ENCODE results near the gene TCEA3. TPM values are rescaled to one million over a fixed set of nuclear protein-coding genes. Genes with fewer than 3 reads are reported as not detected.

Gene TCEA3
- total RNA-seq, 4 donors from 2014 or later, result 128 to 242 (median 179) TPM

DNA sequence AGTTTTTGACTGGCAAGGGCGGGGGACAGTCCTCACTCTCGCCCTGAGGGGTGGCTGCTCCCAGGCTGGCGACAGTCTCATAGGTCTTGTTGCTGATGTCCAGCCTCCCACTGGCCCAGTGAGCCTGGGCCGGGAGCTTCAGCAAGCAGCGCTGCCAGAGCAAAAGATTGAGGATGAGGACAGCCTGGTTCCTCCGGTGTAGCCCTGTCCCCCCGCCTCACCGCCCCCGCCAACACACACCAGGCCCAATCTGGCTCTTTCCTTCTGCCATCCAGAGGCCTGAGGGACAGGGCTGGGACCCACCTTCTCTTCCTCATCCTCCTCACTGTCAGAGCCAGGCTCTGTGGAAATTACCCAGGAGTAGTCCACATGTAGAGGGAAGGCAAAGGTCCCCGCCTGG lies 8.6 kb upstream of the TCEA3 start:
- no peak for TF ChIP-seq POLR2A (IDR thresholded peaks at IDR 0.05)
- TF ChIP-seq, protein P1, sequence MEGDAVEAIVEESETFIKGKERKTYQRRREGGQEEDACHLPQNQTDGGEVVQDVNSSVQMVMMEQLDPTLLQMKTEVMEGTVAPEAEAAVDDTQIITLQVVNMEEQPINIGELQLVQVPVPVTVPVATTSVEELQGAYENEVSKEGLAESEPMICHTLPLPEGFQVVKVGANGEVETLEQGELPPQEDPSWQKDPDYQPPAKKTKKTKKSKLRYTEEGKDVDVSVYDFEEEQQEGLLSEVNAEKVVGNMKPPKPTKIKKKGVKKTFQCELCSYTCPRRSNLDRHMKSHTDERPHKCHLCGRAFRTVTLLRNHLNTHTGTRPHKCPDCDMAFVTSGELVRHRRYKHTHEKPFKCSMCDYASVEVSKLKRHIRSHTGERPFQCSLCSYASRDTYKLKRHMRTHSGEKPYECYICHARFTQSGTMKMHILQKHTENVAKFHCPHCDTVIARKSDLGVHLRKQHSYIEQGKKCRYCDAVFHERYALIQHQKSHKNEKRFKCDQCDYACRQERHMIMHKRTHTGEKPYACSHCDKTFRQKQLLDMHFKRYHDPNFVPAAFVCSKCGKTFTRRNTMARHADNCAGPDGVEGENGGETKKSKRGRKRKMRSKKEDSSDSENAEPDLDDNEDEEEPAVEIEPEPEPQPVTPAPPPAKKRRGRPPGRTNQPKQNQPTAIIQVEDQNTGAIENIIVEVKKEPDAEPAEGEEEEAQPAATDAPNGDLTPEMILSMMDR (IDR thresholded peaks at IDR 0.05 in 4 of 5, conservative IDR thresholded peaks at IDR 0.05 in 1 of 5), result no peak
- H3K36me3 ChIP-seq, result peaks cover 0 to 66% of the 10 kb centered on the region in 2 donors
- no peaks in the 10 kb centered on the region for H3K4me1 ChIP-seq
- H3K9me3 ChIP-seq, result no peaks in the 10 kb centered on the region
- H3K27me3 ChIP-seq, result no peaks in the 10 kb centered on the region
- ATAC-seq (no peak), DNase-seq (no peak)
- H3K4me3 ChIP-seq, result no peak overlapping the region
- in situ Hi-C loops (cut with MboI; ENCODE audit: low sequenced_read_pairs in 4 of 4), result no loop called here
- intact Hi-C loops (cut with DNase I; ENCODE audit: low total_unique reads), result no loop called here
- peak overlapping the region in 1 of 4 donors; percentile 9 for H3K27ac ChIP-seq

DNA sequence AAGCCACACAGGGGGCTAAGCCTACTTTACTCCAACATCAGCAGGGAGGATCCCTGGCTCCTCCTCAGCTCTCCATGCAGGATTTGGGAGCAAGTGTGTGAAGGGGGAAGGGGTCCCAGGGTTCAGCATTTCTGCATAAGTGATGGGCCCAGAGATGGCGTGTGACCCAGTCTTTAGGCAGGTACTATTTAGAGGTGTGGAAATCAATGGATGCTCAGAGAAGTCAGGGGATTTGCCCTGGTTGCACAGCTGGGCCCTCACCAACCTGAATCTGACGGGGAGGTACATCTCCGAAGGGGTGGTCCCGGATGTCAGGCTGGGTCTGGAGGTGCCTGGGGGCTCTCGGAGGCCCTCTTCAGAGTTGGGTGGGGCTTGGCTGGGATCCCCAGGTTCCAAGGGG lies 6.9 kb upstream of the TCEA3 start:
- intact Hi-C loops (cut with DNase I; ENCODE audit: low total_unique reads) (no loop called here), in situ Hi-C loops (cut with MboI; ENCODE audit: low sequenced_read_pairs in 4 of 4) (no loop called here)
- Histone ChIP-seq H3K9me3 (no peaks in the 10 kb centered on the region), H3K4me1 (peaks cover 0 to 9% of the 10 kb centered on the region in 2 donors), H3K27ac (no peak overlapping the region), H3K4me3 (no peak overlapping the region), H3K27me3 (no peaks in the 10 kb centered on the region), H3K36me3 (peaks cover 0 to 55% of the 10 kb centered on the region in 2 donors)
- no peak for ATAC-seq
- DNase-seq, result no peak
- no peak for TF ChIP-seq POLR2A (IDR thresholded peaks at IDR 0.05)
- TF ChIP-seq, protein P1 (IDR thresholded peaks at IDR 0.05 in 4 of 5, conservative IDR thresholded peaks at IDR 0.05 in 1 of 5), result no peak

DNA sequence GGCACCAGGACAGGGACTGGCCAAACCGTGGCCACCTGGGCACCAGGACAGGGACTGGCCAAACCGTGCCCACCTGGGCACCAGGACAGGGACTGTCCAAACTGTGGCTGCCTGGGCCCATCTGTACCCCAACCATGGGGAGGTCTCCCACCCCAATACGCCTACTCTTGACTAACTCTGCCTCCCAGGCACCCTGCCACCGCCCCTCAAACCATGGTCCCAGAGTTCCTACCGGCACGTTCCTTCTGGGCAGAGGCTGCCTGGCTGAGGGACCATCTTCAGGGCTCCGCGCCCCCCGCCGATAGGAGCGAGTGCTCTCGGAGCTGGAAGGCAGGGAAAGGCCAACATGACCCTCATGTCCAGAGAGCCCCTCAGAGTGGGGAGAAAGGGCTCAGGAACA lies 6.3 kb upstream of the TCEA3 start:
- Histone ChIP-seq H3K27ac (peak overlapping the region in 1 of 4 donors; percentile 22), H3K36me3 (peaks cover 0 to 49% of the 10 kb centered on the region in 2 donors), H3K9me3 (no peaks in the 10 kb centered on the region), H3K4me1 (peaks cover 6 to 15% of the 10 kb centered on the region in 2 donors), H3K4me3 (no peak overlapping the region), H3K27me3 (no peaks in the 10 kb centered on the region)
- no peak for TF ChIP-seq POLR2A (IDR thresholded peaks at IDR 0.05)
- TF ChIP-seq, protein P1 (IDR thresholded peaks at IDR 0.05 in 4 of 5, conservative IDR thresholded peaks at IDR 0.05 in 1 of 5), result no peak
- ATAC-seq (no peak), DNase-seq (no peak)
- intact Hi-C loops (cut with DNase I; ENCODE audit: low total_unique reads) (no loop called here), in situ Hi-C loops (cut with MboI; ENCODE audit: low sequenced_read_pairs in 4 of 4) (no loop called here)

DNA sequence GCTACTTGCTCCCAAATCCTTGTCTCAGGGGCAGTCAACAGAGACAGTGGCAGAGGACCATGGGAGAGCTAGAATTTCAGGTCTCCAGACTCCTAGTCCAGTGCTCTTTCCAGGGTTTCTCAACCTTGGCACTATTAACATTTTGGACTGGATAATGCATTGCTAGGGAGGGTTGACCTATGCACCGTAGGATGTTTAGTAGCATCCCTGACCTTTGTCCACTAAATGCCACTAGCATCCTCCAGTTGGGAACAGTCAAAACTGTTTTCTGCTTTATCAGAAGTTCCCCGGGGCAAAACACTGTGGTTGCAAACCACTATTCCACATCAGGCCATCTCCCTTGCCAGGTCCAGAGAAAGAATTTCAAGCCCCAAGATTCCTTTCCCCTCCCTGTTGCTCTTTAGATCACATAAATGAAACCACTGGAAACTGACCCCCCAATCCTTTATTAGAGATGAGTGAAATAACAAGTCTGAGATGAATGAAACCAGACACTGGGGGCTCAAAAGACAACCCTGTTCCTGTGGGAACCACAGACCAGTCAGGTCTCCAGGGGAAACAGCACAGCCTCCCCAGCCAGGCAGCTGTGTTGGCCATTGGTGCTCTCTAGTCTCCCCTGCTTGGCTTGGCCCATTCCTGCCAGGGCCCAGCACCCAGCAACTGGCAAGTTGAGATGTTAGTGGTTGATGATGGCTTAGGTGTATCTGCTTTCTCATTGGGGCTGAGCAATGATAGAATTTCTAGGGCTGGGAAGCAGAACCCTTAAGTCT lies 3.8 kb upstream of the TCEA3 start:
- in situ Hi-C loops (cut with MboI; ENCODE audit: low sequenced_read_pairs in 4 of 4), result no loop called here

More for the DNA sequence above, 3.8 kb upstream of the TCEA3 start:
- H3K36me3 ChIP-seq, result peaks cover 0 to 36% of the 10 kb centered on the region in 2 donors
- H3K27ac ChIP-seq, result peak overlapping the region in 2 of 4 donors; percentile 34 to 94
- TF ChIP-seq POLR2A (IDR thresholded peaks at IDR 0.05), result no peak
- TF ChIP-seq, protein P1 (IDR thresholded peaks at IDR 0.05 in 4 of 5, conservative IDR thresholded peaks at IDR 0.05 in 1 of 5), result no peak
- H3K4me3 ChIP-seq, result no peak overlapping the region
- no peak for DNase-seq
- intact Hi-C loops (cut with DNase I; ENCODE audit: low total_unique reads), result no loop called here
- ATAC-seq, result no peak
- no peaks in the 10 kb centered on the region for H3K27me3 ChIP-seq
- no peaks in the 10 kb centered on the region for H3K9me3 ChIP-seq
- H3K4me1 ChIP-seq, result peaks cover 25 to 26% of the 10 kb centered on the region in 2 donors

All from gastrocnemius medialis (tissue), 4 donors.